ENCODE results near the gene KCNJ8.
"Not testable (repeated sequence)": the region's sequence is repeated elsewhere in the genome, so short reads cannot be mapped to it uniquely, and the experiment has no call there.

The KCNJ8 gene

GRCh38 chr12:21813125-21813524, 38.6 kb upstream of the KCNJ8 start:
- no peaks in the 10 kb centered on the region for H3F3A ChIP-seq (ENCODE audit: insufficient read depth, low read length)
- no peaks in the 10 kb centered on the region for H3K79me2 ChIP-seq (ENCODE audit: low read length)
- no peak overlapping the region for H3K4me3 ChIP-seq (ENCODE audit: low read length)
- H3K27me3 ChIP-seq (replicated peaks; ENCODE audit: insufficient read depth, low read length), result no peaks in the 10 kb centered on the region
- no peak overlapping the region for H3K4me2 ChIP-seq (ENCODE audit: low read depth, low read length)
- no peak overlapping the region for H3K27ac ChIP-seq (ENCODE audit: low read length)
- no peaks in the 10 kb centered on the region for H3K9me3 ChIP-seq (replicated peaks; ENCODE audit: insufficient read depth, low read length)
- H2AFZ ChIP-seq (ENCODE audit: low read length), result no peak overlapping the region
- H3K4me1 ChIP-seq (ENCODE audit: low read length), result no peaks in the 10 kb centered on the region
- H3K9ac ChIP-seq (ENCODE audit: low read length), result no peak overlapping the region
- H3K36me3 ChIP-seq (replicated peaks; ENCODE audit: insufficient read depth, low read length), result no peaks in the 10 kb centered on the region
- H4K20me1 ChIP-seq (ENCODE audit: insufficient read depth, low read length), result no peaks in the 10 kb centered on the region
- DNase-seq, result no peak
- H3K9me2 ChIP-seq (replicated peaks; ENCODE audit: insufficient read depth, low read length), result no peaks in the 10 kb centered on the region
- no peak for TF ChIP-seq EZH2 (optimal IDR thresholded peaks at IDR 0.05; ENCODE audit: low read depth, low read length)
- TF ChIP-seq CTCF (IDR thresholded peaks at IDR 0.05; ENCODE audit: low read length), result no peak
- TF ChIP-seq EZH2phosphoT487 (IDR thresholded peaks at IDR 0.05; ENCODE audit: low read length), result no peak

- H3K9me3 ChIP-seq (replicated peaks; ENCODE audit: insufficient read depth, low read length); H3K9me2 ChIP-seq (replicated peaks; ENCODE audit: insufficient read depth, low read length); H3K27ac ChIP-seq (ENCODE audit: low read length); H4K20me1 ChIP-seq (ENCODE audit: insufficient read depth, low read length); H3K9ac ChIP-seq (ENCODE audit: low read length); H3K79me2 ChIP-seq (ENCODE audit: low read length); H3K4me1 ChIP-seq (ENCODE audit: low read length); H2AFZ ChIP-seq (ENCODE audit: low read length); H3K36me3 ChIP-seq (replicated peaks; ENCODE audit: insufficient read depth, low read length); H3K4me2 ChIP-seq (ENCODE audit: low read depth, low read length); H3K4me3 ChIP-seq (ENCODE audit: low read length); H3K27me3 ChIP-seq (replicated peaks; ENCODE audit: insufficient read depth, low read length); H3F3A ChIP-seq (ENCODE audit: insufficient read depth, low read length); DNase-seq: not testable (repeated sequence)
These were observed 37.8 kb upstream of the KCNJ8 start for GRCh38 chr12:21812340-21812739.

DNA sequence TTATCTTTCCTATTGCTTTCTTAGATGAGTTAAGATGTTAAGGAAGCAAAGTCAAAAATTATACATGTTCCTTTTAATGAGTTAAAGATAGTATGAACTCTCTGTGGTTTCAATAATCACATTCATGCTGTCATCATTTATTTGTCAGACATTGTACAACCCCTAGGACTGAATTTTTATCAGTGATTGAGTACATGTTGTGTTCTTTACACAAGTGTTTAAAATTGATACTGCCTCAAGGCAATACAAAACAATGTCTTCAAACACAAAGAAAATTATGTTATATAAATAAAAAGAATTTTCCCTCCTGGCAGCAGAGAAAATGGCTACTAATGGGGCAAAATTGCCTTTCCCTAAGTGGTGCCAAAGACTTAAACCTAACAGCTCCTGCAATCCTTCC, 34.6 kb upstream of the KCNJ8 start:
- Histone ChIP-seq H3K27me3 (replicated peaks; ENCODE audit: insufficient read depth, low read length) (no peaks in the 10 kb centered on the region), H3K9me3 (replicated peaks; ENCODE audit: insufficient read depth, low read length) (no peaks in the 10 kb centered on the region), H3K9ac (ENCODE audit: low read length) (no peak overlapping the region), H2AFZ (ENCODE audit: low read length) (no peak overlapping the region), H3K4me2 (ENCODE audit: low read depth, low read length) (no peak overlapping the region), H3K4me1 (ENCODE audit: low read length) (no peaks in the 10 kb centered on the region), H3K79me2 (ENCODE audit: low read length) (no peaks in the 10 kb centered on the region), H3K4me3 (ENCODE audit: low read length) (no peak overlapping the region), H3K36me3 (replicated peaks; ENCODE audit: insufficient read depth, low read length) (no peaks in the 10 kb centered on the region), H3K27ac (ENCODE audit: low read length) (no peak overlapping the region), H3F3A (ENCODE audit: insufficient read depth, low read length) (no peaks in the 10 kb centered on the region), H4K20me1 (ENCODE audit: insufficient read depth, low read length) (no peaks in the 10 kb centered on the region), H3K9me2 (replicated peaks; ENCODE audit: insufficient read depth, low read length) (no peaks in the 10 kb centered on the region)
- no peak for TF ChIP-seq EZH2phosphoT487 (IDR thresholded peaks at IDR 0.05; ENCODE audit: low read length)
- no peak for DNase-seq

DNA sequence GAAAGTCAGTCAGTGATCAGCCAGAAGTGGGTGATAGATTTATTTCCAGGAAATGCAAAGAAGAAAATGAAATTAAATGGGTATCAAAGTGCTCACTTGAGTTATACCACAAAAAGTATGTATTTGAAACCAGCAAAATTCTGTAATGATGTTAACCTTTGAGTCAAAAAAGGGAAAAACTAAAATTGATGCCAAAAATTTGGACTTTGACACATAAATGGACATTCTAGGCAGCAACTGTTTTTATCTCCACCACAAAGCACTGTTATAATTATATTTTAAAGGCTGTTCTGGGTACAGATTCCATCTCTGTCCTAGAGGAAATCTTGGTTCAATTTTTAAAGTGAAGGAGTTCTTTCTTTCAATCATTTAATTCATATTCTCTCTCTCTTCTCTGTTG, 31.7 kb upstream of the KCNJ8 start:
- DNase-seq, result no peak

More for the DNA sequence above, 31.7 kb upstream of the KCNJ8 start:
- Histone ChIP-seq H3K27me3 (replicated peaks; ENCODE audit: insufficient read depth, low read length) (no peaks in the 10 kb centered on the region), H3K27ac (ENCODE audit: low read length) (no peak overlapping the region), H3F3A (ENCODE audit: insufficient read depth, low read length) (no peaks in the 10 kb centered on the region), H2AFZ (ENCODE audit: low read length) (no peak overlapping the region), H3K9me3 (replicated peaks; ENCODE audit: insufficient read depth, low read length) (no peaks in the 10 kb centered on the region), H3K4me1 (ENCODE audit: low read length) (no peaks in the 10 kb centered on the region), H4K20me1 (ENCODE audit: insufficient read depth, low read length) (no peaks in the 10 kb centered on the region), H3K9ac (ENCODE audit: low read length) (no peak overlapping the region), H3K4me3 (ENCODE audit: low read length) (no peak overlapping the region), H3K36me3 (replicated peaks; ENCODE audit: insufficient read depth, low read length) (no peaks in the 10 kb centered on the region), H3K9me2 (replicated peaks; ENCODE audit: insufficient read depth, low read length) (no peaks in the 10 kb centered on the region), H3K79me2 (ENCODE audit: low read length) (no peaks in the 10 kb centered on the region), H3K4me2 (ENCODE audit: low read depth, low read length) (no peak overlapping the region)
- TF ChIP-seq EZH2phosphoT487 (IDR thresholded peaks at IDR 0.05; ENCODE audit: low read length) (no peak), EZH2 (optimal IDR thresholded peaks at IDR 0.05; ENCODE audit: low read depth, low read length) (no peak), CTCF (IDR thresholded peaks at IDR 0.05; ENCODE audit: low read length) (no peak)
